GM12892 (cell line): ENCODE results near the gene DDC.

Experiments used
- POLR2A ChIP-seq: IDR thresholded peaks from 2 replicates; pipeline ENCODE4 v1.6.1; 2011; ENCODE audit warnings: low read depth, low read length, control low read depth
- POLR2AphosphoS5 ChIP-seq: IDR thresholded peaks from 2 replicates; pipeline ENCODE4 v1.6.1; 2011; ENCODE audit warnings: low read depth, low read length, control low read depth

GRCh38 chr7:50556247-50556991 lies 8.8 kb downstream of the DDC start:
- TF ChIP-seq POLR2A = no peak
- TF ChIP-seq POLR2AphosphoS5 = no peak
